ENCODE measurements around the gene KLHL26.

The KLHL26 gene

GRCh38 chr19:18612772-18613588, 23.8 kb upstream of the KLHL26 start, which contains the start of gene TMEM59L:
TSS of gene TMEM59L (plus strand) at chr19:18612870. CDS start at chr19:18612959, 89 bp downstream.
- in situ Hi-C loops (cut with MboI; ENCODE audit: low sequenced_read_pairs): no loop called here

GRCh38 chr19:18613589-18614234, 23.1 kb upstream of the KLHL26 start:
- in situ Hi-C loops (cut with MboI; ENCODE audit: low sequenced_read_pairs): no loop called here

- in situ Hi-C loops (cut with MboI; ENCODE audit: low sequenced_read_pairs): no loop called here
Measured at GRCh38 chr19:18616023-18616422, 20.8 kb upstream of the KLHL26 start.

GRCh38 chr19:18617562-18617961, 19.3 kb upstream of the KLHL26 start:
- in situ Hi-C loops (cut with MboI; ENCODE audit: low sequenced_read_pairs): no loop called here

- in situ Hi-C loops (cut with MboI; ENCODE audit: low sequenced_read_pairs): no loop called here
Measured at GRCh38 chr19:18618236-18618635, 18.6 kb upstream of the KLHL26 start.

- in situ Hi-C loops (cut with MboI; ENCODE audit: low sequenced_read_pairs): no loop called here
Measured at GRCh38 chr19:18620311-18620710, 16.5 kb upstream of the KLHL26 start.

- in situ Hi-C loops (cut with MboI; ENCODE audit: low sequenced_read_pairs): no loop called here
Measured at GRCh38 chr19:18620902-18621301, 15.9 kb upstream of the KLHL26 start.

GRCh38 chr19:18626906-18627305, 9.9 kb upstream of the KLHL26 start:
- in situ Hi-C loops (cut with MboI; ENCODE audit: low sequenced_read_pairs): no loop called here

GRCh38 chr19:18629166-18630088, 7.4 kb upstream of the KLHL26 start:
- in situ Hi-C loops (cut with MboI; ENCODE audit: low sequenced_read_pairs): no loop called here

GRCh38 chr19:18633321-18633720, 3.5 kb upstream of the KLHL26 start:
- in situ Hi-C loops (cut with MboI; ENCODE audit: low sequenced_read_pairs): no loop called here

GRCh38 chr19:18634612-18635297, 2.1 kb upstream of the KLHL26 start:
- in situ Hi-C loops (cut with MboI; ENCODE audit: low sequenced_read_pairs): no loop called here

GRCh38 chr19:18635831-18636182, 1.0 kb upstream of the KLHL26 start:
- in situ Hi-C loops (cut with MboI; ENCODE audit: low sequenced_read_pairs): no loop called here

GRCh38 chr19:18636183-18636968, 452 bp upstream of the KLHL26 start:
- in situ Hi-C loops (cut with MboI; ENCODE audit: low sequenced_read_pairs): no loop called here

- in situ Hi-C loops (cut with MboI; ENCODE audit: low sequenced_read_pairs): no loop called here
Measured at GRCh38 chr19:18637673-18638630, 1.1 kb downstream of the KLHL26 start.

- in situ Hi-C loops (cut with MboI; ENCODE audit: low sequenced_read_pairs): no loop called here
Measured at GRCh38 chr19:18639706-18640243, 2.9 kb downstream of the KLHL26 start.

- in situ Hi-C loops (cut with MboI; ENCODE audit: low sequenced_read_pairs): no loop called here
Measured at GRCh38 chr19:18644196-18645034, 7.6 kb downstream of the KLHL26 start.

- in situ Hi-C loops (cut with MboI; ENCODE audit: low sequenced_read_pairs): no loop called here
Measured at GRCh38 chr19:18645035-18645511, 8.2 kb downstream of the KLHL26 start.
